ENCODE data around the gene ROPN1. TPM values are rescaled to one million over a fixed set of nuclear protein-coding genes. Genes with fewer than 3 reads are reported as not detected.
"Not testable (repeated sequence)": the region's sequence is repeated elsewhere in the genome, so short reads cannot be mapped to it uniquely, and the experiment has no call there.

ROPN1 gene
- total RNA-seq, 4 donors from 2014 or later: not detected

DNA sequence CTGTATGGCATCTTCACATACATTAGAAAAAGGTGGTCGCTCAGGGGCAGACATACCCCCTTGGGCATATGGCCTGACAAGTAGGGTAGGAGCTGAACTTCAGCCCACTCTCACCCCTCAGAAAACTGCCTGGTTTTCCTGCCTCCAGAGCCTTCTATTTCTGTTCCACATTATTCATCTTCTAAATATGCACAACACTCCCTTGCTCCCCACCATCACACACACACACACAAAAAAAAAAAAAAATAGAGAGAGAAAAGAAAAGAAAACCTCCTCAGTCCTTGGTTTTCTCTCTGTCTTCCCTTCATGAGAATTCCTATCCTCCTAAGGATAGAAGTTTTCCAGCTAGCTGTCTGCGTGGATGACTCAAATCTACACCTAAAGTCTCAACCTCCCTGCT is 5.6 kb upstream of the ROPN1 start:
- Histone ChIP-seq H3K4me3 (no peak overlapping the region), H3K9me3 (no peaks in the 10 kb centered on the region), H3K27me3 (no peaks in the 10 kb centered on the region), H3K4me1 (no peaks in the 10 kb centered on the region), H3K36me3 (no peaks in the 10 kb centered on the region), H3K27ac (no peak overlapping the region)
- no peak for DNase-seq
- TF ChIP-seq, protein P1, sequence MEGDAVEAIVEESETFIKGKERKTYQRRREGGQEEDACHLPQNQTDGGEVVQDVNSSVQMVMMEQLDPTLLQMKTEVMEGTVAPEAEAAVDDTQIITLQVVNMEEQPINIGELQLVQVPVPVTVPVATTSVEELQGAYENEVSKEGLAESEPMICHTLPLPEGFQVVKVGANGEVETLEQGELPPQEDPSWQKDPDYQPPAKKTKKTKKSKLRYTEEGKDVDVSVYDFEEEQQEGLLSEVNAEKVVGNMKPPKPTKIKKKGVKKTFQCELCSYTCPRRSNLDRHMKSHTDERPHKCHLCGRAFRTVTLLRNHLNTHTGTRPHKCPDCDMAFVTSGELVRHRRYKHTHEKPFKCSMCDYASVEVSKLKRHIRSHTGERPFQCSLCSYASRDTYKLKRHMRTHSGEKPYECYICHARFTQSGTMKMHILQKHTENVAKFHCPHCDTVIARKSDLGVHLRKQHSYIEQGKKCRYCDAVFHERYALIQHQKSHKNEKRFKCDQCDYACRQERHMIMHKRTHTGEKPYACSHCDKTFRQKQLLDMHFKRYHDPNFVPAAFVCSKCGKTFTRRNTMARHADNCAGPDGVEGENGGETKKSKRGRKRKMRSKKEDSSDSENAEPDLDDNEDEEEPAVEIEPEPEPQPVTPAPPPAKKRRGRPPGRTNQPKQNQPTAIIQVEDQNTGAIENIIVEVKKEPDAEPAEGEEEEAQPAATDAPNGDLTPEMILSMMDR (IDR thresholded peaks at IDR 0.05): no peak
- TF ChIP-seq POLR2A (IDR thresholded peaks at IDR 0.05): no peak

DNA sequence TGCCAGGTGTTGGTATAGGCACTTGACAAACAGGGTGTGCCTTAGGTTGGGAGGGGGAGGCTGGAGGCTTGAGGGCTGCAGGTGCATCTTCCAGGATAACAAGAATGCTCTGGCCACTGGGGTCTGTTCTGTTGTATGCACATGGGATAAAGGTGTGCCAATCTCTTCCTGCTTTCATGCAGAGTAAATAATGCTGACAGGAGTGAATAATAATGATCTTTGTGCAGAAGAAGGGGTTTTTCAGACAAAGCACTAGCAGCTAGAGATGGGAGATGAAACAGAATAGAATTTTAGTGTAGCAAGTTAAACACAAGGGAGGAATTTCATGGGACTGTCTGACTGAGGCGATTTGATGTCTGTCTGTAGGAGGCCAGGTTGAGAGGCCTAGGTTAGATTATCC is 1.9 kb upstream of the ROPN1 start:
- H3K27me3 ChIP-seq: no peaks in the 10 kb centered on the region
- TF ChIP-seq, protein P1 (IDR thresholded peaks at IDR 0.05): no peak
- TF ChIP-seq POLR2A (IDR thresholded peaks at IDR 0.05): no peak
- H3K36me3 ChIP-seq: no peaks in the 10 kb centered on the region
- DNase-seq: no peak
- H3K9me3 ChIP-seq: no peaks in the 10 kb centered on the region
- no peak overlapping the region for H3K4me3 ChIP-seq
- H3K27ac ChIP-seq: no peak overlapping the region
- no peaks in the 10 kb centered on the region for H3K4me1 ChIP-seq

DNA sequence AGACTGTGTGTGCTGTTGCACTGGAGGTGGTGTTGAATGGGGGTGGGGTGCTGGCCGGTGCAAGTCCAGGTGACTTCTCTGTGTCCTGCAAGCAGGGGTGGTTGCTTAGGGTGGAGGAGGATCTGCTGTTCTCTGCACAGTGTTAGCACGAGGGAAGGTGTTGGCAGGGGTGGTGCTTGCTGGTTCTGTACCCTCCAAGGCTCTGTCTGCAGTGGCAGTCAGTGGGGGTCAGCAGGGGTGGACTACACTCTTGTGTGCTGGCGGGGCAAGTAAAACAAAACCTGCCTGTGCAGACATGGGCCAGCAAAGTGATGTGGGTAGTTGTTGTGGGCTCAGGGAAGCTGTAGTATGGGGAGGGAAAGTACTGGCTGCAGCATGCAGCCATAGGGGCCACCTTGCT is 5.5 kb downstream of the ROPN1 start:
- TF ChIP-seq, protein P1 (IDR thresholded peaks at IDR 0.05): no peak
- no peak for TF ChIP-seq POLR2A (IDR thresholded peaks at IDR 0.05)
- Histone ChIP-seq H3K4me1 (no peaks in the 10 kb centered on the region), H3K27me3 (no peaks in the 10 kb centered on the region), H3K36me3 (no peaks in the 10 kb centered on the region), H3K27ac (no peak overlapping the region), H3K4me3 (no peak overlapping the region), H3K9me3 (no peaks in the 10 kb centered on the region)
- DNase-seq: no peak

DNA sequence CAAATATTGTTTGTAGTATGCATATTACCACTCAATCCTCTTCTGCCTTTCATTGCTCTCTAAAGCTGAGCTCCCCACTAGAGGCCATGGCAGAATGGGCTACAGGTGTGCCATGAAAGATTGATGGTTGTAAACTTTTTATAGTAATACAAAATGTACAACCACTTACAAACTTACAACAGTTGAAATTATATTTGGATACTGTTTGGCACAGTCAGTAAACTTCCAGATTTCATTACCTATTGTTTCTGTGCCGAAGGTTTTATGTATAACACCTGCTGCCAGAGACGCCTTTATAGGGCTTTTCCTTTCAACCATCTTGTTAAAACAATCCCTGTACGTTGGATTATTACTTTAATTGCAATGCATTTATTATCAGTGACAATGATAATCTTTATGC is 7.0 kb downstream of the ROPN1 start:
- H3K9me3 ChIP-seq: no peaks in the 10 kb centered on the region
- H3K27me3 ChIP-seq: no peaks in the 10 kb centered on the region
- no peak overlapping the region for H3K27ac ChIP-seq
- no peaks in the 10 kb centered on the region for H3K36me3 ChIP-seq
- no peak for TF ChIP-seq POLR2A (IDR thresholded peaks at IDR 0.05)
- TF ChIP-seq, protein P1 (IDR thresholded peaks at IDR 0.05): no peak
- no peak for DNase-seq
- H3K4me1 ChIP-seq: no peaks in the 10 kb centered on the region
- H3K4me3 ChIP-seq: no peak overlapping the region

DNA sequence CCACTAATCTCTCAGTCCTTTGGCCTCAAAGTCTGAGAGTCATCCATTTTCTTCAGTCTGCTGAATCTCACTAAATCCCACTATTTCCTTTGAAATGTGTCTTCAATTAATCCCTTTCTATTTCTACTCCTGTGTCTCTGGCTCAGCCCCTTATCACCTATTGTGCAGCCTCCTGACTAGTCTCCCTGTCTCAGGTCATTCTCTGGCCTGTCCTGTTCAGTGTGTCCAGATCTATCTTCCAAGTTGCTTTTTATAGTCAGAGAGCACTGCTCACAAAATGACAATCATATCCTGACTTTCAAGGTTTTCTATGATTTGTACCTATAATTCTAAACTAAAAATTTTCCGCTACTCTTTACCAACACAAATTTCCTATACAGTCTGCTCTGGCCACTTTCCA is 7.6 kb downstream of the ROPN1 start:
- no peaks in the 10 kb centered on the region for H3K4me1 ChIP-seq
- DNase-seq: no peak
- TF ChIP-seq, protein P1 (IDR thresholded peaks at IDR 0.05): no peak
- TF ChIP-seq POLR2A (IDR thresholded peaks at IDR 0.05): no peak
- H3K9me3 ChIP-seq: no peaks in the 10 kb centered on the region
- no peak overlapping the region for H3K27ac ChIP-seq
- no peaks in the 10 kb centered on the region for H3K27me3 ChIP-seq
- H3K36me3 ChIP-seq: no peaks in the 10 kb centered on the region
- no peak overlapping the region for H3K4me3 ChIP-seq

DNA sequence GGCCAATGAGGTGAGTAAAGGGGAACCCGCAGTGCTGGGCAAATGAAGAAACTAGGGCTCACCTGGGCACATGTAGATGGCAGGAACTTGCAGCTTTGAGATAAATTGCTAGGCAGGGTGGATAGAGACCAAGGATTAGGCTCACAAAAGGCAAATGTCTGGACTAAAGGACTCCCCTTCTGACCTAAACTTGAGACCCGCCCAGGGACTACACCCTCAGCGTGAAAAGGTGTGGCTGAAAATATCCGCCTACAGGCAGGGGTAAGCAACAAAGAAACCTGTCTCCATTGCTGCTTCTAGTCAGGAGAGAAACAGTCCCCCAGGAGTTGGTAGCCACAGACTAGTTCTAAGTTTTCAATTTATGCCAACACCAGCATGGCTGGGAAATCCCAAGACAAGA is 10.6 kb downstream of the ROPN1 start:
- not testable (repeated sequence) for DNase-seq, H3K27me3 ChIP-seq, H3K9me3 ChIP-seq, H3K27ac ChIP-seq, H3K4me1 ChIP-seq, H3K36me3 ChIP-seq, H3K4me3 ChIP-seq

Data from Peyer's patch (tissue), 4 donors.